ENCODE results near the gene NEU1. TPM values are rescaled to one million over a fixed set of nuclear protein-coding genes. Genes with fewer than 3 reads are reported as not detected.
"Not testable (repeated sequence)": the region's sequence is repeated elsewhere in the genome, so short reads cannot be mapped to it uniquely, and the experiment has no call there.

Gene NEU1
- polyA plus RNA-seq, 1 donor from 2014 or later = 40.9 TPM

DNA sequence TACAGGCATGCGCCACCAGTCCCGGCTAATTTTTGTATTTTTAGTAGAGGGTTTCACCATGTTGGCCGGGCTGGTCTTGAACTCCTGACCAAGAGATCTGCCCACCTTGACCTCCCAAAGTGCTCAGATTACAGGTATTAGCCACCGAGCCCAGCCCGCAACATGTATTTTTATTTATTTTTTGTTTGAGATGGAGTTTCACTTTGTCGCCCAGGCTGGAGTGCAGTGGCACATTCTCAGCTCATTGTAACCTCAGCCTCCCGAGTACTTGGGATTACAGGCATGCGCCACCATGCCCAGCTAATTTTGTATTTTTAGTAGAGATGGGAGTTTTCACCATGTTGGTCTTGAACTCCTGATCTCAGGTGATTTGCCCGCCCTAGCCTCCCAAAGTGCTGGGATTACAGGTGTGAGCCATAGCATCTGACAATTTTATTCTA, 24.5 kb downstream of the NEU1 start:
- Histone ChIP-seq H3K79me2 (replicated peaks; ENCODE audit: insufficient read depth, low read length) (peaks cover 29% of the 10 kb centered on the region), H3K4me3 (ENCODE audit: low read length) (peak overlapping the region; percentile 98)
- not testable (repeated sequence) for H3K9me2 ChIP-seq (ENCODE audit: insufficient read depth, low read length); H3K9me3 ChIP-seq (ENCODE audit: low read length); H3K9ac ChIP-seq (ENCODE audit: low read length); H3K27ac ChIP-seq (ENCODE audit: low read length); H3K27me3 ChIP-seq (ENCODE audit: insufficient read depth, low read depth, low read length); H3K4me2 ChIP-seq (ENCODE audit: low read length); H2AFZ ChIP-seq (ENCODE audit: low read depth, low read length); H4K20me1 ChIP-seq (ENCODE audit: insufficient read depth); H3K36me3 ChIP-seq (ENCODE audit: insufficient read depth, low read length); H3F3A ChIP-seq (ENCODE audit: insufficient read depth, low read length, poor library complexity, severe bottlenecking)

- Histone ChIP-seq H3K4me2 (ENCODE audit: low read length) (peak overlapping the region; percentile 90), H3K9me3 (ENCODE audit: low read length) (no peaks in the 10 kb centered on the region), H4K20me1 (ENCODE audit: insufficient read depth) (no peaks in the 10 kb centered on the region), H3K9ac (ENCODE audit: low read length) (no peak overlapping the region), H3K9me2 (ENCODE audit: insufficient read depth, low read length) (no peaks in the 10 kb centered on the region), H3K27ac (ENCODE audit: low read length) (no peak overlapping the region), H3K79me2 (replicated peaks; ENCODE audit: insufficient read depth, low read length) (peaks cover 29% of the 10 kb centered on the region), H3K27me3 (ENCODE audit: insufficient read depth, low read depth, low read length) (no peaks in the 10 kb centered on the region), H3F3A (ENCODE audit: insufficient read depth, low read length, poor library complexity, severe bottlenecking) (no peaks in the 10 kb centered on the region), H2AFZ (ENCODE audit: low read depth, low read length) (no peak overlapping the region), H3K4me3 (ENCODE audit: low read length) (peak overlapping the region; percentile 98), H3K36me3 (ENCODE audit: insufficient read depth, low read length) (peaks cover 4% of the 10 kb centered on the region)
- TF ChIP-seq RAD21 (conservative IDR thresholded peaks at IDR 0.05) (no peak), EZH2 (IDR thresholded peaks at IDR 0.05; ENCODE audit: borderline replicate concordance, insufficient read depth, low read length, poor library complexity, severe bottlenecking) (no peak), REST (IDR thresholded peaks at IDR 0.05; ENCODE audit: borderline replicate concordance) (no peak), POLR2AphosphoS5 (IDR thresholded peaks at IDR 0.05) (no peak), MXI1 (conservative IDR thresholded peaks at IDR 0.05; ENCODE audit: poor library complexity, severe bottlenecking) (no peak), SMC3 (conservative IDR thresholded peaks at IDR 0.05; ENCODE audit: poor library complexity) (no peak), EP300 (conservative IDR thresholded peaks at IDR 0.05; ENCODE audit: poor library complexity, severe bottlenecking) (no peak)
- TF ChIP-seq, protein P1, sequence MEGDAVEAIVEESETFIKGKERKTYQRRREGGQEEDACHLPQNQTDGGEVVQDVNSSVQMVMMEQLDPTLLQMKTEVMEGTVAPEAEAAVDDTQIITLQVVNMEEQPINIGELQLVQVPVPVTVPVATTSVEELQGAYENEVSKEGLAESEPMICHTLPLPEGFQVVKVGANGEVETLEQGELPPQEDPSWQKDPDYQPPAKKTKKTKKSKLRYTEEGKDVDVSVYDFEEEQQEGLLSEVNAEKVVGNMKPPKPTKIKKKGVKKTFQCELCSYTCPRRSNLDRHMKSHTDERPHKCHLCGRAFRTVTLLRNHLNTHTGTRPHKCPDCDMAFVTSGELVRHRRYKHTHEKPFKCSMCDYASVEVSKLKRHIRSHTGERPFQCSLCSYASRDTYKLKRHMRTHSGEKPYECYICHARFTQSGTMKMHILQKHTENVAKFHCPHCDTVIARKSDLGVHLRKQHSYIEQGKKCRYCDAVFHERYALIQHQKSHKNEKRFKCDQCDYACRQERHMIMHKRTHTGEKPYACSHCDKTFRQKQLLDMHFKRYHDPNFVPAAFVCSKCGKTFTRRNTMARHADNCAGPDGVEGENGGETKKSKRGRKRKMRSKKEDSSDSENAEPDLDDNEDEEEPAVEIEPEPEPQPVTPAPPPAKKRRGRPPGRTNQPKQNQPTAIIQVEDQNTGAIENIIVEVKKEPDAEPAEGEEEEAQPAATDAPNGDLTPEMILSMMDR (IDR thresholded peaks at IDR 0.05; ENCODE audit: poor library complexity, severe bottlenecking) = no peak
Measured at GRCh38 chr6:31837369-31838113, 25.1 kb downstream of the NEU1 start.

All from neural cell (in vitro differentiated cells).